ENCODE data around the gene PDLIM5. TPM values are rescaled to one million over a fixed set of nuclear protein-coding genes. Genes with fewer than 3 reads are reported as not detected.

The PDLIM5 gene
- total RNA-seq, 4 donors from 2014 or later = 62.9 to 133 (median 110) TPM

DNA sequence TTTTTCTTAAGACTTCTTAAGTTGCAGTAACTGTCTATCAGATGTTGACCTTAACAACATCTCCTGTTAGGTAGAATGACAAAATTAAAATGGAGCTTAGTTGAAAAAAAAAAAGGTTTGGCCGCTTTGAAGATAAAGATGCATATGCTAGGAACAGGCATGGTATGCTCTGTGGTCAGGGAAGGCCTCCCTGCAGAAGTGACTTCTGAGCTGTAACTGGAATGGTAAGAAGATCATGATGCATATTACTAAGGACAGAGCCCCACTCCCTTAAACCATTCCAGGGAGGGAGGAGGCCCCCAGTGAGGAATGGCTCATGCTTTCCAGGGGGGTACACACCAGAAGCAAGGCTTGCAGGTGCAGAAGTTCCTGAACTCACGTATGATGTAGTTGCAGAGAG lies 43.7 kb downstream of the PDLIM5 start:
- Histone ChIP-seq H3K27ac (no peak overlapping the region), H3K9me3 (no peaks in the 10 kb centered on the region), H3K27me3 (no peaks in the 10 kb centered on the region), H3K4me3 (no peak overlapping the region), H3K36me3 (no peaks in the 10 kb centered on the region), H3K4me1 (peaks cover 0 to 14% (median 5%) of the 10 kb centered on the region in 4 donors)
- DNase-seq = no peak
- TF ChIP-seq POLR2AphosphoS5 (IDR thresholded peaks at IDR 0.05) = no peak
- TF ChIP-seq POLR2A (IDR thresholded peaks at IDR 0.05) = no peak
- TF ChIP-seq EP300 (IDR thresholded peaks at IDR 0.05; ENCODE audit: low read depth) = no peak
- TF ChIP-seq CTCF (IDR thresholded peaks at IDR 0.05) = no peak
- WGBS, 2 donors (ENCODE audit: low coverage in 1 of 2) = 82 to 93% methylated on average over 1 to 2 of the region's 2 CpGs
- in situ Hi-C loops (cut with MboI; ENCODE audit: low pct_ligation_motif_present in 1 of 4, low pct_unique_long_range_greater_than_20kb in 1 of 4, low sequenced_read_pairs in 3 of 4) (no loop called here), intact Hi-C loops (cut with DNase I; ENCODE audit: low total_unique reads) (no loop called here)

DNA sequence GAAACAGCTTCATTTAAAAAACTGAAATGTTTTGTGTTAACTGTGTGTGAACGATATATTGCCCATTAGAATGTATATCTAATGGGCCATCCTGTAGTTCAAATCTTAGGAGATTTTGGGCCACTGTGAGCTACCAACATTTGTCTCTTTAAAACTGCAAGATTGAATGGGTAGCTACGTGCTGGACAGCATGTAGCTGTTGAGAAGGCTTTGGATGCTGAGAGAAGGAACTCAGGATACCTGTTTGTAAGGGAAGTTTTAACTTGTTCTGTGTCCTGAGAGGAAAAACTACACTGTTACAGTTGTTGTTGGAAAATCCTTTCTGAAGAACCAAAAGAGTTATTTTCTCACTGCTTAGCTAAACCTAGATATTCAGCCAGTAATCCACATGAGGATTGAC lies 45.9 kb downstream of the PDLIM5 start:
- no peaks in the 10 kb centered on the region for H3K27me3 ChIP-seq
- H3K27ac ChIP-seq = no peak overlapping the region
- no peaks in the 10 kb centered on the region for H3K36me3 ChIP-seq
- in situ Hi-C loops (cut with MboI; ENCODE audit: low pct_ligation_motif_present in 1 of 4, low pct_unique_long_range_greater_than_20kb in 1 of 4, low sequenced_read_pairs in 3 of 4) = no loop called here
- H3K9me3 ChIP-seq = no peaks in the 10 kb centered on the region
- DNase-seq = no peak
- WGBS, 2 donors (ENCODE audit: low coverage in 1 of 2) = 91% methylated on average over 1 to 2 of the region's 2 CpGs
- H3K4me1 ChIP-seq = no peaks in the 10 kb centered on the region
- intact Hi-C loops (cut with DNase I; ENCODE audit: low total_unique reads) = no loop called here
- H3K4me3 ChIP-seq = no peak overlapping the region
- no peak for TF ChIP-seq EP300 (IDR thresholded peaks at IDR 0.05; ENCODE audit: low read depth)

DNA sequence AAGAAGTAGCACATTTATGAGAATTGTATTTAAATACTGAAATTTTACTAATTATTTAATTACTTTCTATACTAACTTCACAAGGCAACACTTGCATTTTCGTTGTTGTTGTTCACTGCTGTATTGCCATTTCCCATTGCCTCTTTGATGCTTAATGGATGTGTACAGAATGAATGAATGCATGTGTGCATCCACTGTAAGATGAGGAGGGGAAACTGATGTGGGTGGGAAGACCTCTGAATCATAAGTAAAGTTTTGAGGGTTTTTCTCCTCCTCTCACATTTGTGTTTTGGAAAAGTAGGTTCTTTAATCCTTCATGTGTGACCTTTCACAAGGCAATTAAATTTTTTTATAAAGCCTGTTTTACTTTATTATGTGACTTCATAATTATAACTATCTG lies 46.8 kb downstream of the PDLIM5 start:
- Histone ChIP-seq H3K27ac (no peak overlapping the region), H3K4me1 (no peaks in the 10 kb centered on the region), H3K9me3 (no peaks in the 10 kb centered on the region), H3K4me3 (no peak overlapping the region), H3K36me3 (no peaks in the 10 kb centered on the region), H3K27me3 (no peaks in the 10 kb centered on the region)
- in situ Hi-C loops (cut with MboI; ENCODE audit: low pct_ligation_motif_present in 1 of 4, low pct_unique_long_range_greater_than_20kb in 1 of 4, low sequenced_read_pairs in 3 of 4) = no loop called here
- WGBS, 2 donors (ENCODE audit: low coverage in 1 of 2) = 74 to 80% methylated on average over 1 of the region's 1 CpG
- no peak for TF ChIP-seq CTCF (IDR thresholded peaks at IDR 0.05)
- TF ChIP-seq POLR2A (IDR thresholded peaks at IDR 0.05) = no peak
- TF ChIP-seq POLR2AphosphoS5 (IDR thresholded peaks at IDR 0.05) = no peak
- no peak for TF ChIP-seq EP300 (IDR thresholded peaks at IDR 0.05; ENCODE audit: low read depth)
- no peak for DNase-seq
- intact Hi-C loops (cut with DNase I; ENCODE audit: low total_unique reads) = no loop called here

DNA sequence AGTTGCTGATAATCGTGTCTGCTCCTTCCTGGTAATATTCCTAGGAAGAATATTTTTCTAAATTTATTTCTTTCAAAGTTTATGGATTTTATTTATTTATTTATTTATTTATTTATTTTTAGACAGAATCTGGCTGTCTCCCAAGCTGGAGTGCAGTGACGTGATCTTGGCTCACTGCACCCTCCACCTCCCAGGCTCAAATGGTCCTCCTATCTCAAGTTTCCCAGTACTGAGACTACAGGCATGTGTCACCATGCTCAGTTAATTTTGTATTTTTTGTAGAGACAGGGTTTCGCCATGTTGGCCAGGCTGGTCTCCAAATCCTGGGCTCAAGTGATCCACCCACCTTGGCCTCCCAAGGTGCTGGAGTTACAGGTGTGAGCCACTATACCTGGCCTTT lies 48.9 kb downstream of the PDLIM5 start:
- peaks cover 0 to 4% (median 2%) of the 10 kb centered on the region in 4 donors for H3K4me1 ChIP-seq
- WGBS, 2 donors (ENCODE audit: low coverage in 1 of 2) = 77 to 86% methylated on average over 2 to 3 of the region's 3 CpGs
- H3K36me3 ChIP-seq = no peaks in the 10 kb centered on the region
- no peak for DNase-seq
- no peak for TF ChIP-seq POLR2A (IDR thresholded peaks at IDR 0.05)
- no peak for TF ChIP-seq EP300 (IDR thresholded peaks at IDR 0.05; ENCODE audit: low read depth)
- no peak for TF ChIP-seq POLR2AphosphoS5 (IDR thresholded peaks at IDR 0.05)
- no peak for TF ChIP-seq CTCF (IDR thresholded peaks at IDR 0.05)
- no peak overlapping the region for H3K4me3 ChIP-seq
- H3K27ac ChIP-seq = no peak overlapping the region
- no peaks in the 10 kb centered on the region for H3K27me3 ChIP-seq
- intact Hi-C loops (cut with DNase I; ENCODE audit: low total_unique reads) = no loop called here
- no peaks in the 10 kb centered on the region for H3K9me3 ChIP-seq
- in situ Hi-C loops (cut with MboI; ENCODE audit: low pct_ligation_motif_present in 1 of 4, low pct_unique_long_range_greater_than_20kb in 1 of 4, low sequenced_read_pairs in 3 of 4) = no loop called here

- Histone ChIP-seq H3K4me3 (no peak overlapping the region), H3K36me3 (no peaks in the 10 kb centered on the region), H3K4me1 (peaks cover 13 to 40% (median 28%) of the 10 kb centered on the region in 4 donors), H3K9me3 (no peaks in the 10 kb centered on the region), H3K27ac (no peak overlapping the region), H3K27me3 (no peaks in the 10 kb centered on the region)
- TF ChIP-seq POLR2A (IDR thresholded peaks at IDR 0.05) (no peak), POLR2AphosphoS5 (IDR thresholded peaks at IDR 0.05) (no peak), EP300 (IDR thresholded peaks at IDR 0.05; ENCODE audit: low read depth) (no peak), CTCF (IDR thresholded peaks at IDR 0.05) (no peak)
- in situ Hi-C loops (cut with MboI; ENCODE audit: low pct_ligation_motif_present in 1 of 4, low pct_unique_long_range_greater_than_20kb in 1 of 4, low sequenced_read_pairs in 3 of 4) (no loop called here), intact Hi-C loops (cut with DNase I; ENCODE audit: low total_unique reads) (no loop called here)
- WGBS, 2 donors (ENCODE audit: low coverage in 1 of 2) = 99% methylated on average over 4 of the region's 4 CpGs; no CpG with 5 or more reads in 1 of the 2 donors
- no peak for DNase-seq
Measured at GRCh38 chr4:94504545-94504944, 52.8 kb downstream of the PDLIM5 start.

Measured in transverse colon (tissue), 4 donors.